SU-DHL-6 (cell line): Measurements from ENCODE around the gene GABBR2.

ENCODE experiments used
- CTCF ChIP-seq: fragments of 200-600 bp; sonication (generic); IDR thresholded peaks from one replicate; pipeline ENCODE4 v1.5.1; 2017; ENCODE audit warnings: antibody characterized with exemption, mild to moderate bottlenecking, low read length, moderate library complexity; ENCODE audit not compliant: insufficient read depth, poor library complexity, severe bottlenecking
- EZH2phosphoT487 ChIP-seq: fragments of 200-600 bp; sonication (generic), shearing (Covaris generic); conservative IDR thresholded peaks from 2 replicates; pipeline ENCODE4 v1.6.1; 2018; ENCODE audit warnings: mild to moderate bottlenecking, antibody characterized with exemption, low read length, moderate library complexity, mixed read lengths

- no peak for TF ChIP-seq CTCF
- no peak for TF ChIP-seq EZH2phosphoT487
These were observed 136.6 kb downstream of the GABBR2 start for GRCh38 chr9:98572054-98572627.
